Sciatic nerve (tissue), 2 donors: ENCODE measurements around the gene ABCB8. TPM values are rescaled to one million over a fixed set of nuclear protein-coding genes. Genes with fewer than 3 reads are reported as not detected.

Source experiments
- ATAC-seq: fragments of 200-7000 bp; cut with Tn5 transposase; one replicate; pipeline ENCODE4 v1.9.1; 2020; ENCODE audit warnings: mild to moderate bottlenecking, moderate library complexity
- DNase-seq: peaks from one replicate; pipeline ENCODE4 v3.0.0-alpha.2; 2020; ENCODE audit warnings: low spot score
- intact Hi-C: fragments of 100-400 bp; cut with DNase I; formaldehyde crosslinking; loops from one replicate; pipeline ENCODE4 v1.14.2; 2022
- total RNA-seq: library from RNA; stranded (reverse); fragmentation: NEBNext Ultra II Directional; extraction: Animal tissue kit (Norgen Biotek cat#: 25700); gene quantifications from one replicate; pipeline ENCODE4 v1.2.1, GENCODE V29; 2021
- donor health status: DM: no; HTN: no; CAD: no.
- donor health status: DM: no; HTN: no; CAD: no.

ABCB8 gene
- total RNA-seq, 1 donor from 2014 or later: 32.8 TPM

GRCh38 chr7:151045967-151046366 is 17.7 kb downstream of the ABCB8 start:
- intact Hi-C loops: loop anchor here (10.0 kb wide), 1 partner anchor 69 kb away; no protein-coding TSS in a partner anchor
- ATAC-seq: peak; percentile 8
- no peak for DNase-seq

- intact Hi-C loops: loop anchor here (10.0 kb wide), 1 partner anchor 68 kb away; no protein-coding TSS in a partner anchor
- DNase-seq (no peak), ATAC-seq (peak; percentile 14)
These were observed 18.6 kb downstream of the ABCB8 start for GRCh38 chr7:151046603-151047573.

- DNase-seq (no peak), ATAC-seq (no peak)
- intact Hi-C loops: loop anchor here (10.0 kb wide), 1 partner anchor 67 kb away; no protein-coding TSS in a partner anchor
These were observed 19.9 kb downstream of the ABCB8 start, which contains the start of gene ASIC3 for GRCh38 chr7:151047976-151048815. TSS of gene ASIC3 (plus strand) at chr7:151048531. CDS start at chr7:151048886, 355 bp downstream.

GRCh38 chr7:151048911-151049463 is 20.7 kb downstream of the ABCB8 start:
- no peak for DNase-seq
- ATAC-seq: no peak
- intact Hi-C loops: loop anchor here (10.0 kb wide), 1 partner anchor 66 kb away; no protein-coding TSS in a partner anchor

- ATAC-seq (peak; percentile 56), DNase-seq (peak; percentile 78)
- intact Hi-C loops: no loop called here
These were observed 22.9 kb downstream of the ABCB8 start for GRCh38 chr7:151051108-151051507.

GRCh38 chr7:151053096-151053495 is 24.8 kb downstream of the ABCB8 start:
- no peak for DNase-seq
- intact Hi-C loops: no loop called here

GRCh38 chr7:151053751-151054150 is 25.5 kb downstream of the ABCB8 start:
- DNase-seq (no peak), ATAC-seq (no peak)
- intact Hi-C loops: no loop called here

More at GRCh38 chr7:151053096-151053495, 24.8 kb downstream of the ABCB8 start:
- no peak for ATAC-seq

GRCh38 chr7:151056283-151056665 is 28.0 kb downstream of the ABCB8 start:
- DNase-seq: no peak
- ATAC-seq: no peak
- intact Hi-C loops: no loop called here

GRCh38 chr7:151056666-151057505 is 28.6 kb downstream of the ABCB8 start:
- DNase-seq (no peak), ATAC-seq (no peak)
- intact Hi-C loops: no loop called here

GRCh38 chr7:151057506-151057988 is 29.3 kb downstream of the ABCB8 start, which contains the start of gene CDK5:
TSS of gene CDK5 (minus strand) at chr7:151057897. CDS start at chr7:151057848, 49 bp downstream.
- intact Hi-C loops: no loop called here
- ATAC-seq (peak; percentile 2), DNase-seq (no peak)

- peak; percentile 98 for DNase-seq
- peak; percentile 93 for ATAC-seq
- intact Hi-C loops: no loop called here
These were observed 29.9 kb downstream of the ABCB8 start for GRCh38 chr7:151057989-151058780.

GRCh38 chr7:151058781-151059366 is 30.6 kb downstream of the ABCB8 start:
- no peak for DNase-seq
- ATAC-seq: peak; percentile 2
- intact Hi-C loops: no loop called here

- intact Hi-C loops: no loop called here
These were observed 31.3 kb downstream of the ABCB8 start, which contains the start of gene SLC4A2 for GRCh38 chr7:151059367-151060112. TSS of gene SLC4A2 (plus strand) at chr7:151059589. CDS start at chr7:151061988, 2,399 bp downstream.

GRCh38 chr7:151060113-151060415 is 31.8 kb downstream of the ABCB8 start:
- ATAC-seq: no peak
- DNase-seq: no peak
- intact Hi-C loops: no loop called here

More at GRCh38 chr7:151059367-151060112, 31.3 kb downstream of the ABCB8 start, which contains the start of gene SLC4A2:
- DNase-seq (peak; percentile 90), ATAC-seq (peak; percentile 62)

- DNase-seq (no peak), ATAC-seq (no peak)
- intact Hi-C loops: no loop called here
These were observed 32.4 kb downstream of the ABCB8 start for GRCh38 chr7:151060416-151061212.
